Myocyte (in vitro differentiated cells): ENCODE data around the gene LDHAL6B. TPM values are rescaled to one million over a fixed set of nuclear protein-coding genes. Genes with fewer than 3 reads are reported as not detected.
A peak's percentile ranks its signal among the peaks of the same experiment; 100 is the strongest.
"Not testable (repeated sequence)": the region's sequence is repeated elsewhere in the genome, so short reads cannot be mapped to it uniquely, and the experiment has no call there.

ENCODE experiments used
- DNase-seq: peaks from one replicate; pipeline ENCODE4 v3.0.0-alpha.2; 2012; ENCODE audit warnings: low read depth
- polyA plus RNA-seq: library from polyadenylated mRNA; unstranded; fragments of >200 nt; gene quantifications from one replicate; pipeline ENCODE4 v1.2.1, GENCODE V29; 2012; ENCODE audit warnings: missing spikeins
- total RNA-seq: library from RNA; depleted of rRNA; stranded (reverse); fragments of >200 nt; gene quantifications from 2 replicates; pipeline ENCODE4 v1.2.3, GENCODE V29; 2014

The LDHAL6B gene
- not detected in 2 replicates for total RNA-seq
- polyA plus RNA-seq, result 0.11 TPM

DNA sequence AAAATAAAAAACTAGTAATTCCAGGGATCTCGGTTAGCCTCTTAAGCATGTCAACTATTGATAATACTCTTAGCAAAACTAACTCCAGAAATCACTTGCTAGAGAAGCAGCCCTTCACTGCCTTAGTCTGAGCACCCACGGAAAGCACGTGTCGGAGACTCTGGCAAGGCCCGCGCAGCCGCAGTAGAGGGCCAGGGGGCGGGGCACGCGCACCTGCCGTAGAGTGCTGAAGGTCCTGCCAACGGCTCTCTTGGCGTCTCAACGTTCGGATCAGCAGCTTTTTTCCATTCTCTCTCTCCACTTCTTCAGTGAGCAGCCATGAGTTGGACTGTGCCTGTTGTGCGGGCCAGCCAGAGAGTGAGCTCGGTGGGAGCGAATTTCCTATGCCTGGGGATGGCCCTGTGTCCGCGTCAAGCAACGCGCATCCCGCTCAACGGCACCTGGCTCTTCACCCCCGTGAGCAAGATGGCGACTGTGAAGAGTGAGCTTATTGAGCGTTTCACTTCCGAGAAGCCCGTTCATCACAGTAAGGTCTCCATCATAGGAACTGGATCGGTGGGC, at the start of gene LDHAL6B:
Gene LDHAL6B (plus strand): TSS at position 221 of the 561 bp plus-strand sequence. CDS start 98 bp downstream, at position 319.
- DNase-seq, result no peak

DNA sequence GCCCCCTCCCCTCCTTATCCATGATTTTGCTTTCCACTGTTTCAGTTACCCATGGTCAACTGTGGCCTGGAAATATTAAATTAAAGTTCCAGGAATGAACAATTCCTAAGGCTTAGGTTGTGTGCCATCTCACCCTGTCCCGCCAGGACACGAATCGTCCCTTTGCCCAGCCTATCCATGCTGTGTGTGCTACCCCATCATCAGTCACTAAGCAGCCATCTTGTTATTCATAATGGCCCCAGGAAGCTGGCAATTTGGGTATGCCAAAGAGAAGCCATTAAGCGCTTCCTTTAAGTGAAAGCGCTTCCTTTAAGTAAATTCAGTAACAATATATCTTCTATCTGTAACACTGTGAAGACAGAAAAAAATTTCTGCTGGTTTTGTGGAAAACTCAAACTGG, 49.2 kb upstream of the LDHAL6B start:
- DNase-seq, result no peak

DNA sequence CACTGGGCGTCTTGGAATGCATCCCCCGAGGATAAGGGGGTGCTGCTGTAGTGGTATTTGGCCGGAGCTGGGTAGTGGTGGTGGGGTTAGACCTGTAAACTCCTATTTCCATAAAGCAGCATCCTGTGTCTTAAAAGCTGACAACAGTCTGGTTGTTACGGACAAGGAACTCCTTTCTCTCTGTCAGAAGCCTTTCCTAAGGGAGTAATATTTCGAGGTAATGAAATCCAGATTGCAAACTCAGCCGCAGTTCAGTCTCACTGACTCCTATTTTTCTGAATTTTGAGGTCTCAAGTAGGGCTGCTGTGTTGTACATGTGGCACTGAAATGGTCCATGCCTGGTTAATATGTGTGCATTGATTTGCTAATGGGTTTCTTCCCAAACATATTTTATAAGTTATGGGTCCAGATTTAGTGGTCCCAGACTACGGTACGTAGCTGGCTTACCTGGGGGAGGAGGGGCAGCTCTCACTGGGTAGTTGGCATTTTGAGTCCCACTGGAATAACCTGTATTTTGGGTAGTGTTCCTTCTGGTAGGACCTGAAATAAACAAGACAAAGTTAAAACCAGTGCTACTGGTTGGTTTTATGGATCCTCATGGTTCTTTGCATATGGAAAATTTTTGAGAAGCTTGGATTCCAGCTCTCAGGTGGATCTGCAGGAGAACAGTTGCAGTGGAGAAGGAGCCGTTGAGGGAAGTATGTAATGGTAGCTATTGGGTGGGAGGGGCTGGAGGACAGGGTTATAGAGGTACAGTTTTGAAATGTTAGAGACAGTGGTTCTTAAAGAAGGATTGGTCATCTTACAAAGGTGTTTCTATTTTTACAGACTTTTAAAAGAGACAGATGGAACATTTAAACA, 48.6 kb upstream of the LDHAL6B start:
- DNase-seq, result no peak

DNA sequence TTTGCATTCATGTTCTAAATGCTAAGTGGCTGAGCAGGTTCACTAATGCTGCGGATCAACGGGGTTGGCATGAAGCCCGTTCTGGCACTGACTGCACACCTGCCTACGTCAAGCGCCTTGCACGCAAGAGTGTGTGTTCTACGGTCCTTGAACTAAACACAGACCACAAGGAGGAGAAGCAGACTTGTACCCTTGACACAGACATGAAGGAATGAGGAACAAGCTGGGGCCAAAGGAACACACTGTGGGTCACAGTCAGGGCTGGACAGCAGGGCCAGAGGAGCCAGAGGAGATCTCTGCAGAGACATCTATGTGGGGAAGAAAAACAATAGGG, 48.0 kb upstream of the LDHAL6B start:
- no peak for DNase-seq

DNA sequence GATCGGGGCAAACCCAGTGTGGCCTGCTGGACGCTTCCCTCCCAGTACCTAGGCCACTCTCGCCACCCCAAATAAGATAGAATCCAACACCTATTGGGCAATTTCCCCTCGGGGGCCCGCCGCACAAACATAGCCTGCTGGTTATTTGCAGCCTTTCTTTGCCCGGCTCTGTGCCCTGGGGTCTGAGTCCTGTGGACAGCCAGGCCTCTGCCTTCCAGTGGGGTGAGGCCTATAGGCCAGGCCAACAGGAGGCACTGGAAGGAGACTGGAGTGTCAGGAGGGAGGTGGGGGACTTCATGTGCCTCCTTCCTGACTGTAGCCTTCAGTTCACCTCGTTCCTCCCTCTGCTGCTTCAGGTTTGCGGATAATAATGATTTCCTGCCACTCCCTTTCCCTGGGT, 47.4 kb upstream of the LDHAL6B start:
- DNase-seq, result no peak

DNA sequence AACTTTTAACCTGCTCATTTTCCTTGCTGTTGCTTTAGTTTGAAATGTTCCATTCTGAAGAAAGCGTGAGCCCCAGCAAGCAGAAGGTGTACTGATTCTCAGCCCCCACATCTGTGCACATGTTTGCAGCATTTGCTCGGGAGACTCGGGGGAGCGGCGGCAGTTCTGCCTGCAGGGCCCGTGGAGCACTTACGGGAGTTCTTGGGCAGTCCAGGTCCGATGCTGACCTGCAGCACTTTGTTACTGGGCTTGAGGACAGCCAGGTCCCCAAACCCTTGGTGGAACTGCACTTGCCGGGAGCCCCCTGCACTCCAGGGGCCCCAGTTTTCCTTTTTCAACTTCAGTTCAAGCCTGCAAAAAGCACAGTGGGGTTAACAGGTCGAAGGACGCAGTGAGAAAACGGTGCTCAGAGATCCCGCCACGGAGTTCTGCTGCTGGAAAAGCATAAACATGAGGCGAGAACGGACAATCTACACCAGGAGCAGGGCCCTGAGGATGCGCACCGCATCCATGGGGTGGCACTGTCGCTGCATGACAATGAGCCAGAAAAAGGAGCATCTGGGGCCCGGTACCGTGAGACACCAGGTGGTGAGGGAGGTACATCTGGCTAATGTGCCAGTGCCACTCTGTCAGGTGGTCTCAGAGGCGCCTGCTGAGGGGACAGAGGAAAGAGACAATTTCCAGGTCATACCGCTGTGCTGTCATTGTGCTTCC, 45.6 kb upstream of the LDHAL6B start:
- no peak for DNase-seq

DNA sequence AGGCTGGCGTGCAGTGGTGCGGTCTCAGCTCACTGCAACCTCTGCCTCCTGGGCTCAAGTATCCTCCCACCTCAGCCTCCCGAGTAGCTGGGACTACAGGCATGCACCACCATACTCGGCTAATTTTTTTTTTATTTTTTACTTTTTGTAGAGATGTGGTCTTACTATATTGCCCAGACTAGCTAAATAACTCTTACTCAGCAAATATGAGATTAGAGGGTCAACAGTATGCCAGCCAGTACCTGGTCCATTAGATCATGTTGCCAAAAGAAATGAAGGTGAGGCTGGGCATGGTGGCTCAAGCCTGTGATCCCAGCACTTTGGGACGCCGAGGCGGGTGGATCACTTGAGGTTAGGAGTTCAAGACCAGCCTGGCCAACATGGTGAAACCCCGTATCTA, 44.6 kb upstream of the LDHAL6B start:
- not testable (repeated sequence) for DNase-seq

DNA sequence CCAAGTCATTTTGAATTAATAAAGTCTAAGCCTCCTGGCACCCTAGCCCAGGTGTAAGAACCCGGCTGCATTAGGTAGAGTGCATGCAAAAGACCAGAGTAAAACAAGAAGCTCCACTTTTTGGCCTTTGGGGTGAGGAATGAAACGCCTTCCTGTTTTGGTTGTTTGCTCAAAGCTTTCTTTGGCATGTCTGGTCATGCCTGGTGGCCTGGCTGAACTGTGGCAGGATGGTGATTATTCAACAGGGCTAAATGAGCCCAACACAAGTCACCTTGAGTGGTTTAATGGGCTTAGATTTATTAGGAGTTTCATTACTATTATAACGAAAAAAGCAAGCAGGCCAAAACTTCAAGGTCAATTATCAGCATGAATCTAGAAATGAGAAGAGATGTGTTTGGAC, 40.9 kb upstream of the LDHAL6B start:
- DNase-seq, result peak; percentile 33

DNA sequence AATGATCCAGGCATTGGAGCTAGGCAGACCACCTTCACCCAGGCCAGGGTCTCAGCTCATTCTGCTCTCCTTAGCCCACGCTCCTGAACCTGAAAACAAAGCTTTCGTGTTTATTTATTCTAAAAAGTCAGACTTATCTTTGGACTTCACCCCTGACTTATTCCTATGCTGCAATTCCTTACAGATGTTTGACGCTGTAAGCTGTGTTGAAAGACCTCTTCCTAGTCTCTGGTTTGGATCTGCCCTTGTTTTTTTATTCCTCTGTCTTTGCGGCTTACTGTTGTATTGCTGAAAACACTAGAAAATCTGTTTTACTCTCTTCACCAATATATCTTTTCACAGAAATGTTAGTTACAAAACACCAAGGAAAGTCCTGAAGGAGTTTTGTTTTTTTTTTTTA, 40.5 kb upstream of the LDHAL6B start:
- no peak for DNase-seq

DNA sequence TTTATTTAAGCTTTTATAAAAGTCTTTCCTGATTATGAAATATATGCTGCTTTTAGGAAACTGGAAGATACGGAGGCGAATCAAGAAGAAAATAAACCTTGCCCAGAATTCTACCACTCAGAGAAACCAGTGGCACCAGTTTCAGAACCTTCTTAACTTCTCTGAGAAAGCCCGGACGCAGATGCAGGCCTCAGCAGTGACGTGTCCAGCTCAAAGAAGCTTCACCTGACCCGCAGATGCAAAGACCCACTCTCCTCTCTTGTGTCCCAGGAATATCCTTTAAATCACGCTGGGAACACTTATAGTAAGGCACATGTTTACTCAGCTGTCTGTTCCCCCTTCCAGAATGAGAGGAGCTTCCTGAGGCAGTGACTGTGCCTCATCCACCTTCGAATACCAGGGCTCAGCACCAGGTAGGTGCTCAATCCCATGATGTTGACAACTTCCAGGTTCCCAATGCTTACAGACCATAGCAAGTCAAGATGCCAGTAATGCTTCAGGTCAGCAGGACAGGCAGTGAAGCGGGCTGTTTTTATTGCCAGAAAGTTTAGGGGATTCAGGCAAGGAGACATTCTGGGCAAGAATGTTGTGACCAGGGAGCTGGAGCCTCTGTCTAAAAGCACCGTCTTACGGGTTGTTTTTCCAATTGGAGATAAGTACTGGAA, 39.9 kb upstream of the LDHAL6B start:
- DNase-seq, result no peak

DNA sequence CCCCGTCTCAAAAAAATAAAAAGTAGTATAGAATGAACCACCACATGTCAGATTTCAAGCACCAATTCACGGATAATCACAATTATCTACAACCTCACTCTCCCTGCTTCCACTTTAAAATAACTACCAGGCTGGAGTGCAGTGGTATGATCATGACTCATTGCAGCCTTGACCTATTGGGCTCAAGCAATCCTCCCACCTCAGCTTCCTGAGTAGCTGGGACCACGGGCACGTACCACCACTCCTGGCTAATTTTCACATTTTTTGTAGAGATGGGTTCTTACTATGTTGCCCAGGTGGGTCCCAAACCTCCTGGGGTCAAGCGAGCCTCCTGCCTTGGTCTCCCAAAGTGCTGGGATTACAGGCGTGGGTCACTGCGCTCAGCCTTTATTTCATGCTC, 38.1 kb upstream of the LDHAL6B start:
- DNase-seq, result no peak

DNA sequence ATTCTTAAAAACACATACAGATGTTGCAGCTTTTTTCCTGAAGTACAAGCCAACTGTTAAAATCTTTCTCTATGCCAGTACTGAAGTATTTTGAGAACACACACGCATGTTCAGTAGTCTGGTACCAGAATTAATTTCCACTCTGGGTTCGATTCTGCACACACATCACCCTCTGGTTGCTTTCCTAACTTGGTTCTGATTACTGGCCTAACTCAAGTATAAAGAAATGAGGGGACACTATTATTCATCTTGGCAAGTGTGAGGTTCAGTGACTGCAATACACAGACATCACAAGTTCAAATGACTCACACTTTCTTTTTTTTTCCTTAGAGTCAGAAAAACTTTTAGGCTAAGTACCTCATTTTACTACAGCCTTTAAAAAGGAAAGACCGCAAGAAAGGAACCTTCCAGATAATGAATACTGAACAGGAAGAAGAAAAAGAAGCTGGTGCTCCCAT, 37.4 kb upstream of the LDHAL6B start:
- DNase-seq, result peak; percentile 53

DNA sequence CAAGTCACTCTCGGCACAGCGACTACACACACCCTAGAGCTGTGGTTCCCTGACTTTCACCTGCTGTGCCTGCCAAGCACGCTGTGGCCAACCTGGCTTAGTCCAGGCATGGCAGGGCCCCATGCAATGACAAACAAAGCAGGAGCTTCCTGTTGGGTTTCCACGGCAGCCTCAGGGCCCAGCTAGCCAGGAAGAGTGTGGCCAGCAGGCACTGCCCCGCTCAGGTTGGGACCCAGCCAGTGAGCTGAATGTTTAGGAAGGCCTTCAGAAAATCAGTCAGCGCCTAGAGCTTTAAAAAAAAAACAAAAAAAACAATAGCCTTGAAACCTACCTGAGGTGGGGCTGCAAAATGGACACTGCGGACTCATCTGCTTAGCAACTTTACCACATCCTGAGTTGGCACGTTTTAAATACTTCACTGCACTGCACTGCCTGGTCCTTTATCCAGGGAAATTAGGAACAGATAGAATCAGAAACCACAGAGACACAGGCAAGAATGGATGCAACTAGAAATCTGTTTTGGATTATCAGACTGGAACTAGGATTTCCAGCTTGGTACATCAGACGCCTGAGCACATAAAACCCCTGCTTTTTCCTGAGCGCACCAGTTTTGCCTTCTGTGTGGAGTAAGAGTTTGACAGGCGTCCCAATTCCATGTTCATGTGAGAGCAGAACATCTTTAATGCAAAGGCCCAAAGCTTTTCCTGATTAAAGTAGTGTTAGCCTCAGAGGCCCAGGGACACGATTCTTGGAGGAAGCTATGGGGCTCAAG, 36.2 kb upstream of the LDHAL6B start:
- DNase-seq, result peak; percentile 74

DNA sequence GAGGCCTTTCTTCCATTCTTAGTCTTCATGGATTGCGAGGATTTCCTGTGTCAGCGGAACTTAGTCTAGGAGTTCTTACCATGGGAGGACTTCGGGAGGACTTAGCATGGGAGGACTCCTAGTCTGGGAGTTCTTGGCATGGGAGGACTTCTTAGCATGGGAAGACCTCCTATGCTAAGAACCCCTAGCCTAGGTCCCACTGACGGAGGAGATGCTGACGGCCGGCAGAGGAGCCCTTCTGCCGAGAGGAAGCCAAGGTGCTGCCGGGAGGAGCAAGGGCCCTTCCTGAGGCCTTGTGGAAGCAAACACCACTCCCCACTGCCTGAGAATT, 35.6 kb upstream of the LDHAL6B start:
- no peak for DNase-seq

DNA sequence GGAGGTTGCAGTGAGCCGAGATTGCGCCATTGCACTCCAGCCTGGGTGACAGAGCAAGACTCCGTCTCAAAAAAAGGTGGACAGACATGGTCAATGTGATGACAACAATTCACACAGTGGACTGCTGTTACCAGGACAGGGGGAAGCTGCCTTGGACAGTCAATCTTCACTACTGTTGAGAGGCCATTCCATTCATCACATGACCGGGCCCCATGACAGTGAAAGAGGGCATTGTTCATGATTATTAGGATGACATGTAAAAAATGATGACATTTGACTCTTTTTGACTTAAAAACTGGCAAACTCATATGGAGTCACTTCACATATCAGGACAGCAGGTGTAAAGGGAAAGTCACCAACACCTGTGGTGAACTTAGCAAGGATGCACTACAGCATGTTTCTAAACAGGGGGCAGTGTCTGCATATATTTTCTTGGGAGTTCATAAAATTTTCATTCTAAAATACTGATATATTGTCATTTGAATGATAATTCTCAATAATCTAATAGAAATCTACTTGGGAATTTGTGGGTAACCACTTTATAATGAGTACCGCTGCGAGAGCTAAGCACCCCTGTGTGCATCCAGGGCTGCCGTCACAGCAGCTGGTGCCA, 34.2 kb upstream of the LDHAL6B start:
- DNase-seq, result no peak

DNA sequence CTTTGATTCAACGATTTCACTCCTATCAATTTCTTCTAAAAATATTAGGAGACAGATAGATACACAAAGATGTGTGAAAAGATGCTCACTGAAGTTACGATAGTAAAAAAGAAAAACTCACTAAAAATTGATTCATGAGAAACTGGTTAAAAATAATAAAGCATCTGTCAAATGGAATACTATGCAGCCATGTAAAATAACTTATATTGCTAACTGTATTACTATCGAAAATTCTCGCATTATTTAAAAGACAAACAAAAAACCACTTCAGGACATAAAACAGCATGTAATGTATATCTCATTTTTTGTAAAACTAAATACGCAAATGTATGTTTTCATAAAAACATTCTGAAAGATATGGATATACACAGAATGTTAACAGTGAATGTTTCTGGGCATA, 33.4 kb upstream of the LDHAL6B start:
- DNase-seq, result no peak

DNA sequence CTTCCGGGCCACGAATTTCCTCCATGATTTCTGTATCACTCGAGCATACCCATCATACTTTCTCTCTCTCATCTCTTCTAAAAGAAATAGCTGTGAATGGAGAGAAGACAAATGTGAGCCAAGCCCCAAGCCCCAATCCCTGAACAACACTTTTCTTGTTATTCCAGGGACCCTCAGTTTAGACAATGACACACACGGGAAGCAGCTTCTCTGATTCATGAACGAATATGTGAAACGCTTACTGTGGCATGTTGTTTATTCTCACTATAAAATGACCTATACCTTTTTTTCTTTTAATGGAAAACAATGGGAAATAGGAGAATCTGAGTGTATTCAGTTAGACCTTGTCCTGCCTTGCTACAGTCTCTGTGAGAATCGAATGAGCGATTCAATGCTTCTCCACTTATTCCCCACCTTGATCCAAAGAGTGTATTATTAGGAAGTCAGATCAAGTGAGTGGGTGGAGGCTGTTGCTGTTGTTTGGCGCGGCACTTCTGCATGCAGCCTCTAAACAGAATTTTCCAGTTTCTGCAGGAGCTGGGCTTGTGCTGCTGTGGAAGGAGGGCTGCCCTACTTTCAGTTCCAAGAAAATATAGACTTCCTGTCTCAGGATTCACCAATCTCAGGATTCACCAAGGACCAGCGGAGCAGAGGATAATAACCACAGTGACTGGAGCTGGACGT, 32.4 kb upstream of the LDHAL6B start:
- no peak for DNase-seq

DNA sequence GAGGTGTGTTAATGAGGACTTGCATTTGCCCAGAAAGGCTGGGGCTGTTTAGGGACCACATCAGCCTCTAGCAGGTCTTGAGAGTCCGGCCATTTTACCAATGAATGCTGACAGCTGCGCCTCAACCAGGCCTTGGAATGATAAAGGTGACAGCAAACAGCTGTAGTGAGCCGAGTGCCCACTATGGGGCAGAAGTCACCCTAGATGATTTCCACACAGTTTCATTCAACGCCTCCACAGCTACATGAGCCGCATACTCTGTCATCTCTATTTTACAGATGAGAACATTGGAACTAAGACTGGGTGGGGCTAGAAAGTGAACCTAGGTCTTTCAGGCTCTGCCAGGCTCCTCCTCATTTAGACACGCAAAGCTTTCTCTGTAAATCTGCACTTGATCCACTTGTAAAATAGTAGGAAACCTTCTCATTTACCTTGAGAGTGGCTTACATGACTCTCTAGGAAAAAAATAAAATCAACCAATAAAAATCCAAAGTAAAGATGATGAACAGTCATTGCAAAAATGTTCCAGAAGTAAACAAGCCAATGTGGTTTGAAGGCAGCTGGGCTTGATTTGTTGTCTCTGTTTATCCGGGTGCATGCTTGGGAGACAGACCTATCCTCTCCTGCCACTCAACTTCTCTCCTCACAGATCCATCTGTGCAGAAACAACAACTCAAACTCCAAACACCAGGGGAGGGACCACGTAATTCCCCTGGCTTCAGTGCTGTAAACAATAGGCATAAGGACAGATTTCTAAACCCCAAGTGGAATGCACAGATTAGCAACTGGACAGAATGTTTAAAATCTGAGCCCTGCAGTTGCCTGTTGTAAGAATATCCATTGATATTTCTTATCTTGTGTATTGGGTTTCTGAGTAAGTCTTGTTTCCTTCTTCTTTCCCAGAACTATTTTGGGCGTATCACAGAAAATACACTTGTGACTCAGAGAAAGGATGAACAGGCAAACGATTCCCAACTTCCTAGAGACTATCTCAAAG, 31.5 kb upstream of the LDHAL6B start:
- peak; percentile 93 for DNase-seq
